H1 (cell line): Measurements from ENCODE around the gene FADS2. TPM values are rescaled to one million over a fixed set of nuclear protein-coding genes. Genes with fewer than 3 reads are reported as not detected.

Experiments
- CTCF ChIA-PET: fragments of 300-600 bp; sonication (Branson Sonifier 250); formaldehyde crosslinking; loops from one replicate; lab custom pipeline; 2021; ENCODE audit not compliant: partially characterized antibody; lab: Charles Lee
- POLR2A ChIA-PET: fragments of 300-600 bp; sonication (Branson Sonifier 250); formaldehyde crosslinking; loops from one replicate; lab custom pipeline; 2021; ENCODE audit warnings: inconsistent platforms; ENCODE audit not compliant: partially characterized antibody; lab: Charles Lee
- DNase-seq, 2 experiments: peaks; one replicate each; pipeline versions ENCODE4 v3.0.0 to v3.0.0-alpha.2; 2010 to 2022; ENCODE audit warnings: low spot score in 2 of 2, low read depth in 1 of 2, mixed read lengths in 1 of 2
- FAIRE-seq: peaks from 2 replicates; lab custom pipeline; 2011; peaks lifted over from hg19 to GRCh38; lab: Jason Lieb, UNC
- H2AFZ ChIP-seq: 2 replicates; pipeline ENCODE4 v1.8.1; 2012; ENCODE audit warnings: low read length, inconsistent platforms
- H2AK5ac ChIP-seq: 2 replicates; pipeline ENCODE4 v1.6.1; 2013; ENCODE audit warnings: low read depth, low read length
- H2BK120ac ChIP-seq: replicated peaks from 2 replicates; pipeline ENCODE3; 2013; ENCODE audit warnings: low read depth, low read length, inconsistent platforms
- H2BK12ac ChIP-seq: 2 replicates; pipeline ENCODE4 v1.6.1; 2013; ENCODE audit warnings: low read depth, low read length
- H2BK15ac ChIP-seq: 2 replicates; pipeline ENCODE4 v1.6.1; 2013; ENCODE audit warnings: low read length
- H2BK20ac ChIP-seq: 2 replicates; pipeline ENCODE4 v1.6.1; 2013; ENCODE audit warnings: low read length
- H2BK5ac ChIP-seq: 2 replicates; pipeline ENCODE4 v1.6.1; 2013; ENCODE audit warnings: low read depth, low read length
- H3K14ac ChIP-seq: 2 replicates; pipeline ENCODE4 v1.6.1; 2013; ENCODE audit warnings: inconsistent platforms; ENCODE audit not compliant: insufficient read length
- H3K18ac ChIP-seq: 2 replicates; pipeline ENCODE4 v1.6.1; 2013; ENCODE audit warnings: low read length; ENCODE audit errors: extremely low read depth
- H3K23ac ChIP-seq: 2 replicates; pipeline ENCODE4 v1.6.1; 2013; ENCODE audit warnings: inconsistent platforms; ENCODE audit not compliant: insufficient read length
- H3K23me2 ChIP-seq: 2 replicates; pipeline ENCODE4 v1.6.1; 2013; ENCODE audit warnings: low read depth, low read length
- H3K27ac ChIP-seq: 2 replicates; pipeline ENCODE4 v1.6.1; 2011; ENCODE audit warnings: low read depth, low read length, inconsistent platforms
- H3K27me3 ChIP-seq, 4 experiments: replicated peaks in 1 of 4; 1 replicate in 1 of 4; 2 replicates in 3 of 4; pipeline versions ENCODE4 v1.6.1 to v1.8.1; 2011 to 2013; ENCODE audit warnings: low read length in 3 of 4, mild to moderate bottlenecking in 3 of 4, inconsistent platforms in 2 of 4, mixed read lengths in 2 of 4, moderate library complexity in 1 of 4; ENCODE audit not compliant: control insufficient read depth in 3 of 4, insufficient read depth in 3 of 4; ENCODE audit errors: extremely low read depth in 1 of 4
- H3K36me3 ChIP-seq, 4 experiments: 2 replicates each; pipeline versions ENCODE4 v1.6.1 to v1.8.1; 2011 to 2013; ENCODE audit warnings: mild to moderate bottlenecking in 4 of 4, low read length in 3 of 4, moderate library complexity in 2 of 4, control low read depth in 1 of 4, inconsistent platforms in 1 of 4; ENCODE audit not compliant: insufficient read depth in 4 of 4, control insufficient read depth in 2 of 4
- H3K4ac ChIP-seq: replicated peaks from 2 replicates; pipeline ENCODE3; 2013; ENCODE audit warnings: low read length, low read depth, mixed read lengths, inconsistent platforms; ENCODE audit not compliant: insufficient read length
- H3K4me1 ChIP-seq, 4 experiments: replicated peaks in 1 of 4; 1 replicate in 1 of 4; 2 replicates in 3 of 4; pipeline versions ENCODE4 v1.6.1 to v1.8.1; 2011 to 2013; ENCODE audit warnings: low read length in 3 of 4, inconsistent platforms in 2 of 4, mixed read lengths in 1 of 4; ENCODE audit not compliant: insufficient read depth in 4 of 4, control insufficient read depth in 3 of 4
- H3K4me2 ChIP-seq, 2 experiments: 2 replicates each; pipeline versions ENCODE4 v1.6.1 to v1.8.1; 2011 to 2013; ENCODE audit warnings: low read depth in 2 of 2, low read length in 2 of 2, control low read depth in 1 of 2, inconsistent platforms in 1 of 2, mild to moderate bottlenecking in 1 of 2; ENCODE audit not compliant: insufficient read depth in 1 of 2
- H3K4me3 ChIP-seq, 4 experiments: fragments of 200-600, 300-600 bp in 1 of 4; sonication (generic), shearing (Covaris generic), sonication (Bioruptor Twin) in 1 of 4; 2 replicates each; pipeline versions ENCODE4 v1.5.1 to v1.8.1; 2011 to 2016; ENCODE audit warnings: low read length in 4 of 4, low read depth in 3 of 4, control low read depth in 2 of 4, inconsistent platforms in 2 of 4, mild to moderate bottlenecking in 2 of 4, mixed read lengths in 1 of 4, moderate library complexity in 1 of 4; ENCODE audit not compliant: insufficient read depth in 2 of 4; ENCODE audit errors: extremely low read depth in 1 of 4
- H3K56ac ChIP-seq: replicated peaks from 2 replicates; pipeline ENCODE3; 2013; ENCODE audit warnings: low read depth, mild to moderate bottlenecking, mixed read lengths, low read length, inconsistent platforms; ENCODE audit not compliant: insufficient read length
- H3K79me1 ChIP-seq: 2 replicates; pipeline ENCODE4 v1.6.1; 2013; ENCODE audit warnings: low read depth, low read length, control low read depth
- H3K79me2 ChIP-seq, 2 experiments: 2 replicates each; pipeline versions ENCODE4 v1.6.1 to v1.8.1; 2012 to 2013; ENCODE audit warnings: low read length in 2 of 2, mild to moderate bottlenecking in 2 of 2, inconsistent platforms in 1 of 2; ENCODE audit not compliant: insufficient read depth in 2 of 2, control insufficient read depth in 1 of 2
- H3K9ac ChIP-seq, 4 experiments: replicated peaks in 1 of 4; 1 replicate in 1 of 4; 2 replicates in 3 of 4; pipeline versions ENCODE4 v1.6.1 to v1.8.1; 2011 to 2013; ENCODE audit warnings: low read depth in 3 of 4, low read length in 3 of 4, control low read depth in 2 of 4, mild to moderate bottlenecking in 2 of 4, moderate library complexity in 2 of 4, inconsistent platforms in 1 of 4; ENCODE audit errors: extremely low read depth in 1 of 4
- H3K9me3 ChIP-seq, 2 experiments: 2 replicates each; pipeline versions ENCODE4 v1.6.1 to v1.8.1; 2012 to 2013; ENCODE audit warnings: mild to moderate bottlenecking in 2 of 2, moderate library complexity in 2 of 2, control low read depth in 1 of 2, inconsistent platforms in 1 of 2, low read depth in 1 of 2, low read length in 1 of 2, mixed read lengths in 1 of 2; ENCODE audit not compliant: insufficient read depth in 2 of 2
- H4K20me1 ChIP-seq, 2 experiments: replicated peaks in 1 of 2; 2 replicates each; pipeline versions ENCODE3 to v1.8.1; 2011 to 2013; ENCODE audit warnings: inconsistent platforms in 2 of 2, low read length in 2 of 2, mild to moderate bottlenecking in 1 of 2; ENCODE audit not compliant: insufficient read depth in 2 of 2, control insufficient read depth in 1 of 2
- H4K5ac ChIP-seq: 2 replicates; pipeline ENCODE4 v1.6.1; 2013; ENCODE audit warnings: low read length, low read depth, mixed read lengths, inconsistent platforms; ENCODE audit not compliant: insufficient read length
- H4K8ac ChIP-seq: 2 replicates; pipeline ENCODE4 v1.8.0; 2013; ENCODE audit warnings: mild to moderate bottlenecking, moderate library complexity, low read length, inconsistent platforms; ENCODE audit not compliant: insufficient read depth; ENCODE audit errors: extremely low read depth
- H4K91ac ChIP-seq: replicated peaks from 2 replicates; pipeline ENCODE3; 2013; ENCODE audit warnings: low read length, mixed read lengths, inconsistent platforms; ENCODE audit not compliant: insufficient read length
- BRCA1 ChIP-seq: IDR thresholded peaks from 2 replicates; pipeline ENCODE4 v1.6.1; 2012; ENCODE audit warnings: low read depth, low read length, improper control_type of control experiment
- CTCF ChIP-seq, 3 experiments: IDR thresholded peaks; 1 replicate in 2 of 3; 2 replicates in 1 of 3; pipeline versions ENCODE4 v1.5.1 to v1.6.1; 2011; ENCODE audit warnings: low read length in 3 of 3, mild to moderate bottlenecking in 3 of 3, inconsistent platforms in 2 of 3, low read depth in 1 of 3, moderate library complexity in 1 of 3; ENCODE audit not compliant: insufficient read depth in 1 of 3; ENCODE audit errors: control extremely low read depth in 1 of 3
- GTF2F1 ChIP-seq: IDR thresholded peaks from 2 replicates; pipeline ENCODE4 v1.6.1; 2012; ENCODE audit warnings: low read depth, low read length, improper control_type of control experiment, borderline replicate concordance
- JUN ChIP-seq: IDR thresholded peaks from 2 replicates; pipeline ENCODE4 v1.6.1; 2011; ENCODE audit warnings: low read depth, mild to moderate bottlenecking, improper control_type of control experiment, low read length
- KDM1A ChIP-seq: fragments of 200-600, 300-600 bp; sonication (generic); IDR thresholded peaks from 2 replicates; pipeline ENCODE4 v1.7.1; 2016; ENCODE audit warnings: mild to moderate bottlenecking, low read length, borderline replicate concordance
- MAFK ChIP-seq: IDR thresholded peaks from 2 replicates; pipeline ENCODE4 v1.6.1; 2012; ENCODE audit warnings: low read depth, mild to moderate bottlenecking, improper control_type of control experiment, low read length
- POU5F1 ChIP-seq: IDR thresholded peaks from 2 replicates; pipeline ENCODE4 v1.6.1; 2011; ENCODE audit warnings: low read depth, mild to moderate bottlenecking, low read length, moderate library complexity
- RAD21 ChIP-seq, 2 experiments: IDR thresholded peaks in 1 of 2; conservative IDR thresholded peaks in 1 of 2; 2 replicates each; pipeline ENCODE4 v1.6.1; 2011; ENCODE audit warnings: low read depth in 2 of 2, low read length in 2 of 2, improper control_type of control experiment in 1 of 2, inconsistent platforms in 1 of 2, mild to moderate bottlenecking in 1 of 2, moderate library complexity in 1 of 2
- RFX5 ChIP-seq: IDR thresholded peaks from 2 replicates; pipeline ENCODE4 v1.6.1; 2011; ENCODE audit warnings: low read depth, low read length, improper control_type of control experiment, borderline replicate concordance
- SP2 ChIP-seq: IDR thresholded peaks from 2 replicates; pipeline ENCODE4 v1.6.1; 2012; ENCODE audit warnings: mild to moderate bottlenecking, low read length, inconsistent platforms
- WGBS, 2 experiments: shearing (Covaris generic) in 1 of 2; methylation state at CpG; one replicate each; pipeline versions ENCODE4 v1.1.6 to v1.1.7; 2013 to 2015; ENCODE audit warnings: low lambda C conversion rate in 2 of 2, mixed read lengths in 2 of 2, inconsistent platforms in 1 of 2, low coverage in 1 of 2, missing lambda C conversion rate in 1 of 2; ENCODE audit not compliant: insufficient replicate concordance in 2 of 2, insufficient coverage in 1 of 2, insufficient read length in 1 of 2; ENCODE audit errors: extremely low coverage in 1 of 2, missing lambda C conversion rate in 1 of 2; 5-methylcytosine and 5-hydroxymethylcytosine counted together
- polyA plus RNA-seq, 7 experiments: library from polyadenylated mRNA; depleted of rRNA in 3 of 7; stranded (reverse) in 5 of 7; unstranded in 2 of 7; fragments of >200 nt in 5 of 7; fragments of 200-250 nt in 2 of 7; gene quantifications; 1 replicate in 5 of 7; 2 replicates in 1 of 7; 4 replicates in 1 of 7; pipeline versions ENCODE4 v1.2.1 to v1.2.3, GENCODE V29; 2011 to 2013; ENCODE audit warnings: missing spikeins in 2 of 7, mixed read lengths in 2 of 7
- total RNA-seq: library from RNA; stranded (reverse); fragmentation: NEBNext Ultra II Directional; extraction: Animal tissue kit (Norgen Biotek cat#: 25700); gene quantifications from 2 replicates; pipeline ENCODE4 v1.2.1, GENCODE V29; 2021

The FADS2 gene
- total and polyA plus RNA-seq, 2 of the 8 experiments (the other 6 are each of a cell fraction or from before 2014, with no cell fraction given), result 499 to 701 TPM

GRCh38 chr11:61778357-61778886, 49.7 kb upstream of the FADS2 start:
- no peaks in the 10 kb centered on the region for H3K79me1 ChIP-seq
- no peaks in the 10 kb centered on the region for H3K23me2 ChIP-seq
- no peak overlapping the region for H3K27ac ChIP-seq
- H3K4me3 ChIP-seq, result no peak overlapping the region
- H3K56ac ChIP-seq, result no peak overlapping the region
- H3K36me3 ChIP-seq, result no peaks in the 10 kb centered on the region
- no peak for TF ChIP-seq BRCA1
- TF ChIP-seq RAD21 (IDR thresholded peaks at IDR 0.05 in 1 of 2, conservative IDR thresholded peaks at IDR 0.05 in 1 of 2; ENCODE audit: low read depth in 2 of 2, low read length in 2 of 2), result no peak
- no peak for TF ChIP-seq SP2
- TF ChIP-seq RFX5, result no peak
- TF ChIP-seq JUN, result no peak
- no peak for TF ChIP-seq CTCF (IDR thresholded peaks at IDR 0.05; ENCODE audit: control extremely low read depth in 1 of 3, insufficient read depth in 1 of 3, low read depth in 1 of 3, low read length in 3 of 3)
- TF ChIP-seq KDM1A, result no peak
- TF ChIP-seq MAFK, result no peak
- no peak for TF ChIP-seq POU5F1
- TF ChIP-seq GTF2F1, result no peak
- H4K91ac ChIP-seq, result no peak overlapping the region
- DNase-seq (no peak), FAIRE-seq (no peak)
- CTCF ChIA-PET, result interaction anchor here (0.8 to 7.2 kb wide), 7 partner anchors 9 to 62 kb away, joined by 4 to 48 read pairs (median 7); partner anchors contain the start of genes FEN1, MYRF and TMEM258
- H2AFZ ChIP-seq, result no peak overlapping the region
- no peak overlapping the region for H2BK15ac ChIP-seq
- H4K8ac ChIP-seq, result no peak overlapping the region
- no peak overlapping the region for H3K14ac ChIP-seq
- H2AK5ac ChIP-seq, result no peak overlapping the region
- H3K4ac ChIP-seq, result no peak overlapping the region
- no peak overlapping the region for H2BK12ac ChIP-seq
- H3K79me2 ChIP-seq, result no peaks in the 10 kb centered on the region
- H4K5ac ChIP-seq, result no peak overlapping the region
- no peak overlapping the region for H2BK20ac ChIP-seq
- H3K4me2 ChIP-seq, result no peak overlapping the region
- no peaks in the 10 kb centered on the region; a peak in 1 of 7 replicates for H3K27me3 ChIP-seq
- WGBS, 2 experiments, result 89% methylated on average over 11 of the region's 11 CpGs; no CpG with 5 or more reads in 1 of the 2 experiments
- H4K20me1 ChIP-seq, result peaks cover 0 to 2% of the 10 kb centered on the region in 2 experiments
- POLR2A ChIA-PET, result interaction anchor here (1.0 to 5.2 kb wide), 4 partner anchors 9 to 34 kb away, joined by 3 to 56 read pairs (median 8); partner anchors contain the start of genes FEN1 and TMEM258
- H3K4me1 ChIP-seq, result peaks cover 0 to 7% (median 5%) of the 10 kb centered on the region in 4 experiments; a peak in 6 of 7 replicates
- H3K23ac ChIP-seq, result no peak overlapping the region
- H2BK120ac ChIP-seq, result no peak overlapping the region
- H3K9me3 ChIP-seq, result no peaks in the 10 kb centered on the region
- no peak overlapping the region for H3K18ac ChIP-seq
- no peak overlapping the region for H2BK5ac ChIP-seq
- H3K9ac ChIP-seq, result no peak overlapping the region
